Jurkat, Clone E6-1 (cell line): Measurements from ENCODE around the gene TTLL10.
"Not testable (repeated sequence)": the region's sequence is repeated elsewhere in the genome, so short reads cannot be mapped to it uniquely, and the experiment has no call there.

ENCODE experiments used
- DNase-seq: peaks from one replicate; pipeline ENCODE4 v3.0.0-alpha.2; 2011; ENCODE audit warnings: low read depth, low spot score
- H3K4me3 ChIP-seq: 2 replicates; pipeline ENCODE4 v1.5.1; 2011; ENCODE audit warnings: mild to moderate bottlenecking, low read length, control low read depth, moderate library complexity

The TTLL10 gene

GRCh38 chr1:1140673-1141072, 33.0 kb upstream of the TTLL10 start:
- DNase-seq = no peak

GRCh38 chr1:1141244-1141910, 32.3 kb upstream of the TTLL10 start:
- peak; percentile 74 for DNase-seq

More at GRCh38 chr1:1140673-1141072, 33.0 kb upstream of the TTLL10 start:
- no peak overlapping the region for H3K4me3 ChIP-seq

GRCh38 chr1:1141911-1142250, 31.8 kb upstream of the TTLL10 start:
- no peak overlapping the region for H3K4me3 ChIP-seq
- no peak for DNase-seq

More at GRCh38 chr1:1141244-1141910, 32.3 kb upstream of the TTLL10 start:
- no peak overlapping the region for H3K4me3 ChIP-seq

- not testable (repeated sequence) for H3K4me3 ChIP-seq, DNase-seq
These were observed 31.3 kb upstream of the TTLL10 start for GRCh38 chr1:1142352-1142751.

- DNase-seq = no peak
- no peak overlapping the region for H3K4me3 ChIP-seq
These were observed 30.8 kb upstream of the TTLL10 start for GRCh38 chr1:1142844-1143243.

- no peak for DNase-seq
- H3K4me3 ChIP-seq = no peak overlapping the region
These were observed 30.0 kb upstream of the TTLL10 start for GRCh38 chr1:1143636-1144035.

GRCh38 chr1:1144122-1144842, 29.4 kb upstream of the TTLL10 start:
- peak overlapping the region; percentile 29 for H3K4me3 ChIP-seq
- peak; percentile 79 for DNase-seq

- H3K4me3 ChIP-seq = no peak overlapping the region
- DNase-seq = no peak
These were observed 28.7 kb upstream of the TTLL10 start for GRCh38 chr1:1144843-1145546.

GRCh38 chr1:1145547-1145914, 28.1 kb upstream of the TTLL10 start:
- no peak for DNase-seq
- no peak overlapping the region for H3K4me3 ChIP-seq

GRCh38 chr1:1146026-1146425, 27.7 kb upstream of the TTLL10 start:
- no peak overlapping the region for H3K4me3 ChIP-seq
- no peak for DNase-seq

GRCh38 chr1:1146596-1146995, 27.1 kb upstream of the TTLL10 start:
- DNase-seq = no peak
- H3K4me3 ChIP-seq = no peak overlapping the region

- no peak overlapping the region for H3K4me3 ChIP-seq
- DNase-seq = no peak
These were observed 25.6 kb upstream of the TTLL10 start for GRCh38 chr1:1148061-1148460.

- no peak for DNase-seq
- H3K4me3 ChIP-seq = no peak overlapping the region
These were observed 25.1 kb upstream of the TTLL10 start for GRCh38 chr1:1148569-1148968.

- no peak overlapping the region for H3K4me3 ChIP-seq
- DNase-seq = no peak
These were observed 24.3 kb upstream of the TTLL10 start for GRCh38 chr1:1149416-1149815.

- H3K4me3 ChIP-seq = no peak overlapping the region
- no peak for DNase-seq
These were observed 23.6 kb upstream of the TTLL10 start for GRCh38 chr1:1150100-1150499.

GRCh38 chr1:1151306-1151705, 22.4 kb upstream of the TTLL10 start:
- H3K4me3 ChIP-seq = no peak overlapping the region
- DNase-seq = no peak

GRCh38 chr1:1152431-1152830, 21.2 kb upstream of the TTLL10 start:
- H3K4me3 ChIP-seq, DNase-seq: not testable (repeated sequence)

- not testable (repeated sequence) for DNase-seq, H3K4me3 ChIP-seq
These were observed 20.5 kb upstream of the TTLL10 start for GRCh38 chr1:1153215-1153614.

- no peak for DNase-seq
- H3K4me3 ChIP-seq = no peak overlapping the region
These were observed 19.8 kb upstream of the TTLL10 start for GRCh38 chr1:1153874-1154273.

- no peak for DNase-seq
- H3K4me3 ChIP-seq = no peak overlapping the region
These were observed 18.4 kb upstream of the TTLL10 start for GRCh38 chr1:1155258-1155657.
